Activated CD8-positive, alpha-beta T cell treated with anti-CD3 and anti-CD28 coated beads for 36 hours (primary cell): ENCODE results near the gene FAM13A. TPM values are rescaled to one million over a fixed set of nuclear protein-coding genes. Genes with fewer than 3 reads are reported as not detected.

Experiments
- ATAC-seq: fragments of 200-7000 bp; cut with Tn5 transposase; one replicate; pipeline ENCODE4 v1.10.0; 2021; ENCODE audit warnings: mild to moderate bottlenecking, moderate library complexity
- CTCF ChIA-PET: fragments of 350-600 bp; sonication (Branson Sonifier 250); formaldehyde crosslinking; loops from one replicate; lab custom pipeline; 2021; ENCODE audit warnings: antibody characterized with exemption; lab: Charles Lee
- POLR2A ChIA-PET: fragments of 350-600 bp; sonication (Branson Sonifier 250); formaldehyde crosslinking; loops from one replicate; lab custom pipeline; 2021; ENCODE audit warnings: antibody characterized with exemption; lab: Charles Lee
- DNase-seq: peaks from one replicate; pipeline ENCODE4 v3.0.0-alpha.2; 2020
- H3K27ac Mint-ChIP-seq: one replicate; pipeline ENCODE4 v1.8.0; 2021; ENCODE audit warnings: mild to moderate bottlenecking, mixed read lengths
- H3K27me3 Mint-ChIP-seq: one replicate; pipeline ENCODE4 v1.8.0; 2021; ENCODE audit warnings: mixed read lengths
- H3K36me3 Mint-ChIP-seq: one replicate; pipeline ENCODE4 v1.8.0; 2021; ENCODE audit warnings: low read depth, mixed read lengths
- H3K4me1 Mint-ChIP-seq: one replicate; pipeline ENCODE4 v1.8.0; 2021; ENCODE audit warnings: low read depth, mixed read lengths
- H3K4me3 Mint-ChIP-seq: one replicate; pipeline ENCODE4 v1.8.0; 2021; ENCODE audit warnings: mild to moderate bottlenecking, moderate library complexity, mixed read lengths
- H3K9me3 Mint-ChIP-seq: one replicate; pipeline ENCODE4 v1.8.0; 2021; ENCODE audit warnings: mixed read lengths
- intact Hi-C: fragments of 100-400 bp; cut with micrococcal nuclease; formaldehyde crosslinking; loops from one replicate; pipeline ENCODE4 v1.10.0; 2022
- total RNA-seq, 2 experiments: library from RNA; stranded (reverse); gene quantifications; one replicate each; pipeline ENCODE4 v1.2.3, GENCODE V29; 2021
- TF ChIP-seq, protein P1 (sequence below): fragments of 200-600 bp; IDR thresholded peaks from one replicate; pipeline ENCODE4 v1.8.0; 2022; ENCODE audit warnings: antibody characterized with exemption, mild to moderate bottlenecking

The FAM13A gene
- total RNA-seq, 2 experiments from 2014 or later = 4.5 to 6.0 TPM

DNA sequence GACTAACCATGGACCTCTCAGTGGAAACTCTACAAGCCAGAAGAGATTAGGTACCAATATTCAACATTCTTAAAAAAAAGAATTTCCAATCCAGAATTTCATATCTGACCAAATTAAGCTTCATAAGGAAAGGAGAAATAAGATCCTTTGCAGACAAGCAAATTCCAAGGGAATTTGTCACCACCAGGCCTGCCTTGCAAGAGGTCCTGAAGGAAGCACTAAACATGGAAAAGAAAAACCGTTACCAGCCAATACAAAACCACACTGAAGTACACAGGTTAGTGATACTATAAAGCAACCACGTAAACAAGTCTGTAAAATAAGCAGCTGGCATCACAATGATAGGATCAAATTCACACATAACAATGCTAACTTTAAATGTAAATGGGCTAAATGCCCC lies 156.6 kb downstream of the FAM13A start:
- no peak for ATAC-seq

DNA sequence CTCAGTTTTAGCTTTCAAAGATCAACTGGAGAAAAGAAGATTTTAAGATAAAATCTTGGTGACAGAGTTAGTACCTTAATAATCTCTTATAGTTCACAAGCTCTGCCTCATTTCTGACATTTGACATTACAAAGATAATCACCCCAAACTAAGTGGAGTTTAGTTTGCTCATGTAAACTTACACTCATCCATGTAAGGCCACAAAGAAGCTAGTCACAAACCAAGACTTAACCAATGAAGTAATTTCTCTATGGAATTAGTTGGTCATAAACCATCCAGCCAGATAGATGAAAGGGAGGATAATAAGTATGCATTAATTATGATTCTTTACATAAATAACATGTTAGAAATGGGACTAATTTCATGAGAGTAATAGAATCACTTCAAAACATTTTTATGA lies 159.2 kb downstream of the FAM13A start:
- Mint-ChIP-seq H3K36me3 (no peaks in the 10 kb centered on the region), H3K4me1 (no peaks in the 10 kb centered on the region), H3K27ac (no peak overlapping the region), H3K9me3 (peaks cover 11% of the 10 kb centered on the region), H3K4me3 (no peak overlapping the region), H3K27me3 (peaks cover 4% of the 10 kb centered on the region)
- ChIA-PET CTCF (interaction anchor here (0.6 to 1.0 kb wide), 2 partner anchors 125 to 1005 kb away, joined by 3 to 4 read pairs; no protein-coding TSS in a partner anchor), POLR2A (no interaction called here)
- intact Hi-C loops = no loop called here
- TF ChIP-seq, protein P1, sequence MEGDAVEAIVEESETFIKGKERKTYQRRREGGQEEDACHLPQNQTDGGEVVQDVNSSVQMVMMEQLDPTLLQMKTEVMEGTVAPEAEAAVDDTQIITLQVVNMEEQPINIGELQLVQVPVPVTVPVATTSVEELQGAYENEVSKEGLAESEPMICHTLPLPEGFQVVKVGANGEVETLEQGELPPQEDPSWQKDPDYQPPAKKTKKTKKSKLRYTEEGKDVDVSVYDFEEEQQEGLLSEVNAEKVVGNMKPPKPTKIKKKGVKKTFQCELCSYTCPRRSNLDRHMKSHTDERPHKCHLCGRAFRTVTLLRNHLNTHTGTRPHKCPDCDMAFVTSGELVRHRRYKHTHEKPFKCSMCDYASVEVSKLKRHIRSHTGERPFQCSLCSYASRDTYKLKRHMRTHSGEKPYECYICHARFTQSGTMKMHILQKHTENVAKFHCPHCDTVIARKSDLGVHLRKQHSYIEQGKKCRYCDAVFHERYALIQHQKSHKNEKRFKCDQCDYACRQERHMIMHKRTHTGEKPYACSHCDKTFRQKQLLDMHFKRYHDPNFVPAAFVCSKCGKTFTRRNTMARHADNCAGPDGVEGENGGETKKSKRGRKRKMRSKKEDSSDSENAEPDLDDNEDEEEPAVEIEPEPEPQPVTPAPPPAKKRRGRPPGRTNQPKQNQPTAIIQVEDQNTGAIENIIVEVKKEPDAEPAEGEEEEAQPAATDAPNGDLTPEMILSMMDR = no peak
- no peak for ATAC-seq
- no peak for DNase-seq

More for the DNA sequence above, 156.6 kb downstream of the FAM13A start:
- Mint-ChIP-seq H3K27me3 (peaks cover 4% of the 10 kb centered on the region), H3K36me3 (no peaks in the 10 kb centered on the region), H3K4me3 (no peak overlapping the region), H3K9me3 (peaks cover 11% of the 10 kb centered on the region), H3K4me1 (no peaks in the 10 kb centered on the region), H3K27ac (no peak overlapping the region)
- TF ChIP-seq, protein P1 = no peak
- DNase-seq = no peak
- ChIA-PET CTCF (interaction anchor here (1.0 kb wide), 1 partner anchor 10 kb away, joined by 3 read pairs; no protein-coding TSS in a partner anchor), POLR2A (no interaction called here)
- intact Hi-C loops = no loop called here

DNA sequence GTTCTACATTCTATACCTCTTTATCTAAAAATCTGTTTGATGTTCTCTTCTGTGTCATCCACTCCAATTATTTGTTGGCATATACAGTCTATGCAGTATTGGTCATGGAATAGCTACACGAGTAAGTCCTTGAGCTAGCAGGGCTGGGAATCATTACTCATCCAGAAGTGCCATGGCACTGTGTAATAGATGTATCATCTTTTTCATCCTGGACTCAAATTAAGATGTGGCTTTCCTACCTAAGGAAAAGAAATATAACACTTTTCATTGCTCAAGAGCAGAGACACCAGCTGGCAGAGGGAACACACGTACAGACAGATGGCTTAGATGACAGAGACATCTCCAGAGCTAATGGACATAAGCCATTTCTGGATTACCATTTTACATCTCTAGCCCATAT lies 159.8 kb downstream of the FAM13A start:
- Mint-ChIP-seq H3K4me1 (no peaks in the 10 kb centered on the region), H3K27me3 (peaks cover 2% of the 10 kb centered on the region), H3K27ac (no peak overlapping the region), H3K9me3 (peaks cover 11% of the 10 kb centered on the region), H3K36me3 (no peaks in the 10 kb centered on the region), H3K4me3 (no peak overlapping the region)
- intact Hi-C loops = no loop called here
- ChIA-PET CTCF (interaction anchor here (1.0 kb wide), 1 partner anchor 126 kb away, joined by 3 read pairs; no protein-coding TSS in a partner anchor), POLR2A (no interaction called here)
- TF ChIP-seq, protein P1 = no peak
- ATAC-seq (no peak), DNase-seq (no peak)

DNA sequence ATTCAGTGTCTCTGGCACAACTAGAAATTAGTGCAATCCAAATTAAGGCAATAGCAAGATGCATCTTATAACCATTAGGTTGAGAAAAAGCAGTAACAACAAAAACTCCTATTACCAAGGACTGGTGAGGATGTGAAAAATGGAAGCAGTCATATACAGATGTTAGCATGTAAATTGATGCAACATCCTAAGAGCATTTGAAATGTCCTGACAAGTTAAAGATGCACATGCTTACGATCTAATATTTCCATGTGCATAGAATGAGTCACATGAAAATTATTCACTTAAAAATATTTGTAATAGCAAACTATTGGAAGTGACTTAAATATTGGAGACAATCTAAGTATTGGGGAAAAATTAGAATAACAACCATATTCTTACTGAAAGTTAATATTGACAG lies 163.0 kb downstream of the FAM13A start:
- TF ChIP-seq, protein P1 = no peak
- CTCF ChIA-PET = no interaction called here
- ATAC-seq (no peak), DNase-seq (no peak)
- Mint-ChIP-seq H3K4me1 (no peaks in the 10 kb centered on the region), H3K27me3 (no peaks in the 10 kb centered on the region), H3K27ac (no peak overlapping the region), H3K4me3 (no peak overlapping the region), H3K9me3 (no peaks in the 10 kb centered on the region), H3K36me3 (no peaks in the 10 kb centered on the region)
- POLR2A ChIA-PET = no interaction called here
- intact Hi-C loops = no loop called here

DNA sequence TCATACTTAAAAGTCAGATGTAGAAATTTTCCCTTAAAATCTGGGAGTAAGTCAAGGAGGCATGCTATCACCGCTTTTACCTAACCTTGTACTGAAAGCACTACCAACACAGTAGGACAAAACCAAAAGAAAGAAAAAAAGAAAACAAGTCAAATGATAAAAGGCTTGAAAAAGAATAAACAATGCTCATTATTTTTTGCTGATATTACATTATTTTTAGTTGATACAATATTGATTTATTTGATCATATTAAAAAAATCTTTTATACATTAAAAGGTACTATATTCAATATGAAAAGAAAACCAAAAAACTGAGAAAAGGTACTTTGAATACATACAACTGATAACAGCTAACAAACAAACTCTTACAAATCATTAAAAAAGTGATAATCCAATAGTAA lies 164.3 kb downstream of the FAM13A start:
- TF ChIP-seq, protein P1 = no peak
- ChIA-PET POLR2A (no interaction called here), CTCF (no interaction called here)
- Mint-ChIP-seq H3K4me1 (no peaks in the 10 kb centered on the region), H3K9me3 (no peaks in the 10 kb centered on the region), H3K27ac (no peak overlapping the region), H3K4me3 (no peak overlapping the region), H3K36me3 (no peaks in the 10 kb centered on the region), H3K27me3 (no peaks in the 10 kb centered on the region)
- intact Hi-C loops = no loop called here
- ATAC-seq = no peak
- DNase-seq = no peak
